Parathyroid adenoma (tissue), 2 donors: Measurements from ENCODE around the gene DNASE1L2.

Experiments used
- H2AFZ ChIP-seq: fragments of 300-600 bp; sonication (generic); one replicate; pipeline ENCODE4 v1.7.0; 2017; ENCODE audit warnings: antibody characterized with exemption, mild to moderate bottlenecking
- H3K27ac ChIP-seq: fragments of 300-600 bp; sonication (generic); one replicate; pipeline ENCODE4 v1.7.0; 2017
- H3K27me3 ChIP-seq: fragments of 300-600 bp; sonication (generic); one replicate; pipeline ENCODE4 v1.7.0; 2017; ENCODE audit warnings: low read length; ENCODE audit not compliant: control insufficient read depth, insufficient read depth
- H3K36me3 ChIP-seq: fragments of 300-600 bp; sonication (generic); one replicate; pipeline ENCODE4 v1.7.0; 2017; ENCODE audit warnings: low read length; ENCODE audit not compliant: control insufficient read depth, insufficient read depth
- H3K4me1 ChIP-seq: fragments of 300-600 bp; sonication (generic); one replicate; pipeline ENCODE4 v1.7.0; 2017; ENCODE audit warnings: control low read depth
- H3K4me2 ChIP-seq: fragments of 300-600 bp; sonication (generic); one replicate; pipeline ENCODE4 v1.7.0; 2017; ENCODE audit warnings: low read length
- H3K4me3 ChIP-seq: fragments of 300-600 bp; sonication (generic); one replicate; pipeline ENCODE4 v1.7.0; 2017; ENCODE audit warnings: low read depth, low read length
- H3K79me2 ChIP-seq: fragments of 300-600 bp; sonication (generic); one replicate; pipeline ENCODE4 v1.7.0; 2017; ENCODE audit warnings: control low read depth
- H3K9ac ChIP-seq: fragments of 300-600 bp; sonication (generic); one replicate; pipeline ENCODE4 v1.7.0; 2017; ENCODE audit warnings: mild to moderate bottlenecking
- H3K9me3 ChIP-seq: fragments of 300-600 bp; sonication (generic); one replicate; pipeline ENCODE4 v1.7.0; 2017; ENCODE audit warnings: low read length; ENCODE audit not compliant: control insufficient read depth
- TF ChIP-seq, protein P1 (sequence below): fragments of 300-600 bp; sonication (generic); IDR thresholded peaks from one replicate; pipeline ENCODE4 v1.7.0; 2017; ENCODE audit warnings: antibody characterized with exemption, mild to moderate bottlenecking
- donor health status: primary hyperparathyroidism.

The DNASE1L2 gene

DNA sequence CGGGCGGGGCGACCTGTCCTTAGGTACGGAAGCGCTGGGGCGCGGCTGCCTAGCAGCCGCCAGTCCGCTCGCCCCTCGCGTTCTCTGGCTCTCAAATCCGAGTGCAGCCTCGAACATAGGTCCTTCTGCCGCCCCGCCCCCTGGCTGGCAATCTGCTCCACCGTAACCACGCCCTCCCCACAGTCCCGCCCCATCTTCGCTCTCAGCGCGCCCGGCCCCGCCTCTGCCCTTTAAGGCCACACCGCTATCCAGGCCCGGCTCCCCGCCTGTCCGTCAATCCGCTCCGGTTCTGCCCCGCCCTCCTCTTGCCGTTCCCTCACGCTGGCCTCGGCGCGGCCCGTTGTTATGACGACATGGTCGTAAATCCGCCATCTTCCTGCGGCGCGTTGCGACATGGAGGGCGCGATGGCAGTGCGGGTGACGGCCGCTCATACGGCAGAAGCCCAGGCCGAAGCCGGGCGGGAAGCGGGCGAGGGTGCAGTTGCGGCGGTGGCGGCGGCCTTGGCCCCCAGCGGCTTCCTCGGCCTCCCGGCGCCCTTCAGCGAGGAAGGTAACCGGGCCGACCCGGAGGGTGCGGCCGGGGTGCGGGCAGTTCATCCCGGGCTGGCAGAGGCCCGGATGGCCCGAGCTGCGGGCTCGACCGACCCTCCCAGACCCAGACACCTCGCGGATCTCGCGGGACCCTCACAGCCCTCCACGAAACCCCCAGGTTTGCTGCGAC, 12.9 kb upstream of the DNASE1L2 start, which contains the start of gene E4F1:
Gene E4F1 (plus strand): TSS at position 371 of the 721 bp plus-strand sequence. CDS start 23 bp downstream, at position 394.
- H3K9ac ChIP-seq = peak within 1 kb of the TSS; percentile 51
- H3K27ac ChIP-seq = peak within 1 kb of the TSS; percentile 75
- H3K4me1 ChIP-seq = no peaks in the 10 kb centered on the region
- peak within 1 kb of the TSS; percentile 99 for H2AFZ ChIP-seq
- no peaks in the 10 kb centered on the region for H3K9me3 ChIP-seq
- peak within 1 kb of the TSS; percentile 91 for H3K4me3 ChIP-seq
- no peaks in the 10 kb centered on the region for H3K36me3 ChIP-seq
- no peaks in the 10 kb centered on the region for H3K27me3 ChIP-seq
- TF ChIP-seq, protein P1, sequence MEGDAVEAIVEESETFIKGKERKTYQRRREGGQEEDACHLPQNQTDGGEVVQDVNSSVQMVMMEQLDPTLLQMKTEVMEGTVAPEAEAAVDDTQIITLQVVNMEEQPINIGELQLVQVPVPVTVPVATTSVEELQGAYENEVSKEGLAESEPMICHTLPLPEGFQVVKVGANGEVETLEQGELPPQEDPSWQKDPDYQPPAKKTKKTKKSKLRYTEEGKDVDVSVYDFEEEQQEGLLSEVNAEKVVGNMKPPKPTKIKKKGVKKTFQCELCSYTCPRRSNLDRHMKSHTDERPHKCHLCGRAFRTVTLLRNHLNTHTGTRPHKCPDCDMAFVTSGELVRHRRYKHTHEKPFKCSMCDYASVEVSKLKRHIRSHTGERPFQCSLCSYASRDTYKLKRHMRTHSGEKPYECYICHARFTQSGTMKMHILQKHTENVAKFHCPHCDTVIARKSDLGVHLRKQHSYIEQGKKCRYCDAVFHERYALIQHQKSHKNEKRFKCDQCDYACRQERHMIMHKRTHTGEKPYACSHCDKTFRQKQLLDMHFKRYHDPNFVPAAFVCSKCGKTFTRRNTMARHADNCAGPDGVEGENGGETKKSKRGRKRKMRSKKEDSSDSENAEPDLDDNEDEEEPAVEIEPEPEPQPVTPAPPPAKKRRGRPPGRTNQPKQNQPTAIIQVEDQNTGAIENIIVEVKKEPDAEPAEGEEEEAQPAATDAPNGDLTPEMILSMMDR = peak; percentile 5
- H3K79me2 ChIP-seq = peaks cover 27% of the 10 kb centered on the region
- H3K4me2 ChIP-seq = peak within 1 kb of the TSS; percentile 91

DNA sequence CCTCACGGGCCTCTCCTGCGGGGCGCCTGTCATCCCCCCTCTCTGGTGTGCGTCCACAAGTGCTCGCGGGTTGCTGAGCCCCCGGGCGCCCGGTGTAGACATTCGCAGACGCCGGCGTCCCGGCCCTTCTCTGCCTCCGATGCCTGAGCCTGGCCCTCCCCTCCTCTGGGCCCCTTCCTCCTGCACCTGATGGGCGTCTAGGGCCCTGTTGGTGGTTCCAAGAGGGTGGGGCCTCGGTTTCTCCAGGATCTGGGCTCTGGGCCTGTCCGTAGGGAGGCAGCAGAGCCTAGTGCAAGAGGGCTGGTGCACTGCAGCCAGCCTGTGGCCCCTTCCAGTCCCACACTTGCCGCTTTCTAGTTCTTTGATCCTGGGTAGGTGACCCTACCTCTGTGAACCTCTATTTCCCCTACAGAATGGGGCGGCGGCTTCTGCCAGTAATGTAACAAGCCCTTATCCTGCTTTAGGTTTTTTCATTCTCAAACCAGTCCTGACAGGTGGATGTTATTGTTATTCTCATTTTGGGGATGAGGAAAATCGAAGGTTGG, 12.2 kb upstream of the DNASE1L2 start:
- peak overlapping the region; percentile 99 for H2AFZ ChIP-seq
- H3K4me2 ChIP-seq = peak overlapping the region; percentile 91
- peak overlapping the region; percentile 75 for H3K27ac ChIP-seq
- H3K9ac ChIP-seq = peak overlapping the region; percentile 51
- TF ChIP-seq, protein P1 = no peak
- peaks cover 27% of the 10 kb centered on the region for H3K79me2 ChIP-seq
- no peaks in the 10 kb centered on the region for H3K4me1 ChIP-seq
- H3K4me3 ChIP-seq = peak overlapping the region; percentile 91
- no peaks in the 10 kb centered on the region for H3K27me3 ChIP-seq
- H3K36me3 ChIP-seq = no peaks in the 10 kb centered on the region
- H3K9me3 ChIP-seq = no peaks in the 10 kb centered on the region

DNA sequence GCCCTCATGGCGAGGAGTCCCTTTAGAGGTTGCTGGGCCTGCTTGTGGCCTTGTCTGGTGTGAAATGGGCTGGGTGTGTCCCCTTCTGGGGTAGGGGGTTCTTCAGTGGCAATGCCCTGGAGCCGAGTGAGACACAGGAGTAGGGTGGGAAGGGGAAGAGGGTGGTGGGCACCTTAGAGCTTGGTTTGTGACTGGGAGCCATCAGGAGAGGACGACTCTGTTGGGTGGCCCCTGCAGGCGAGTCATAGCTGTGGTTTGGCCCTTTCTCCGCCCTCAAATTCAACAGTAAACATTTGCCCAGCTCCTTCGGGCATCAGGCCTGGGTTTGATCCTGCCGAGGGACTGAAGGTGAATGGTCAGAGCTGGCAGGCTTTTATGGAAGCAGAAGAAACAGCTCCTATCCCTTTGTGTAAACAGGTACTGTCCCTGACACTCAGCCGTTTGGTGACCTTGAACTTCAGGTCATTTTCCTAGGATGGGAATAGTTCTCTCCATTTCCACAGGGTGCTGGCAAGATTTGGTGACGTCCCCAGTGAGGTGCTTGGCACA, 9.9 kb upstream of the DNASE1L2 start:
- no peak overlapping the region for H3K4me2 ChIP-seq
- no peaks in the 10 kb centered on the region for H3K4me1 ChIP-seq
- H3K9ac ChIP-seq = no peak overlapping the region
- no peaks in the 10 kb centered on the region for H3K27me3 ChIP-seq
- TF ChIP-seq, protein P1 = no peak
- H3K79me2 ChIP-seq = peaks cover 27% of the 10 kb centered on the region
- no peaks in the 10 kb centered on the region for H3K9me3 ChIP-seq
- H2AFZ ChIP-seq = no peak overlapping the region
- H3K4me3 ChIP-seq = no peak overlapping the region
- H3K36me3 ChIP-seq = no peaks in the 10 kb centered on the region
- no peak overlapping the region for H3K27ac ChIP-seq

DNA sequence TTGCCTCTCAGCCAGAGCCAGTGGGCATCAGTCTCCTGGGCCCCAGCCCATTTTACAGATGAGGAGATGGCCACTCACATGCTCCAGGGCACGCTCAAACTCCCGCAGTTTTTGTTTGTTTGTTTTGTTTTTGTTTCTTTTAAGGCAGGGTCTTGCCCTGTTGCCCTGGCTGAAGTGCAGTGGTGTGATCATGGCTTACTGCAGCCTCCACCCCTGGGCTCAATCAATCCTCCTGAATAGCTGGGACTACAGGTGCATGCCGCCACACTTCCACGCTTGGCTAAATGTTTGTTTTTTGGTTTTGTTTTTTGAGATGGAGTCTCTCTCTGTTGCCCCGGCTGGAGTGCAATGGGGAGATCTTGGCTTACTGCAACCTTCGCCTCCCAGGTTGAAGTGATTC, 9.3 kb upstream of the DNASE1L2 start:
- Histone ChIP-seq H3K79me2 (peaks cover 27% of the 10 kb centered on the region), H3K36me3 (no peaks in the 10 kb centered on the region), H3K4me2 (no peak overlapping the region), H3K9ac (no peak overlapping the region), H2AFZ (no peak overlapping the region), H3K27me3 (no peaks in the 10 kb centered on the region), H3K9me3 (no peaks in the 10 kb centered on the region), H3K4me3 (no peak overlapping the region), H3K27ac (no peak overlapping the region), H3K4me1 (no peaks in the 10 kb centered on the region)
- TF ChIP-seq, protein P1 = no peak
